ENCODE measurements around the gene KRT74.

KRT74 gene

GRCh38 chr12:52518574-52519386 is 54.9 kb downstream of the KRT74 start:
- WGBS = 89% methylated on average over 8 of the region's 8 CpGs
- no peak overlapping the region for H3K9ac ChIP-seq (ENCODE audit: low read depth, low read length)
- H3K4me1 ChIP-seq (ENCODE audit: insufficient read depth, low read length) = peaks cover 9% of the 10 kb centered on the region; the same call in 1 of the 2 replicates
- no peak overlapping the region for H3K27ac ChIP-seq (ENCODE audit: low read depth, low read length)
- H3K36me3 ChIP-seq (ENCODE audit: insufficient read depth, low read length) = no peaks in the 10 kb centered on the region
- no peak overlapping the region for H3K4me3 ChIP-seq (ENCODE audit: low read length)
- H3K9me3 ChIP-seq (ENCODE audit: insufficient read depth, low read depth, low read length) = no peaks in the 10 kb centered on the region
- H3K27me3 ChIP-seq (ENCODE audit: insufficient read depth, low read length) = no peaks in the 10 kb centered on the region

- H3K4me3 ChIP-seq (ENCODE audit: low read length) = no peak overlapping the region
- H3K9ac ChIP-seq (ENCODE audit: low read depth, low read length) = no peak overlapping the region
- no peaks in the 10 kb centered on the region for H3K36me3 ChIP-seq (ENCODE audit: insufficient read depth, low read length)
- H3K27ac ChIP-seq (ENCODE audit: low read depth, low read length) = no peak overlapping the region
- H3K9me3 ChIP-seq (ENCODE audit: insufficient read depth, low read depth, low read length) = no peaks in the 10 kb centered on the region
- no peaks in the 10 kb centered on the region for H3K27me3 ChIP-seq (ENCODE audit: insufficient read depth, low read length)
- H3K4me1 ChIP-seq (ENCODE audit: insufficient read depth, low read length) = peaks cover 9% of the 10 kb centered on the region; the same call in 1 of the 2 replicates
- WGBS = 92% methylated on average over 4 of the region's 5 CpGs
These were observed 55.8 kb downstream of the KRT74 start for GRCh38 chr12:52517888-52518287.

GRCh38 chr12:52517005-52517835 is 56.4 kb downstream of the KRT74 start:
- 97% methylated on average over 13 of the region's 14 CpGs for WGBS
- H3K4me1 ChIP-seq (ENCODE audit: insufficient read depth, low read length) = peaks cover 9% of the 10 kb centered on the region; the same call in 1 of the 2 replicates
- H3K9me3 ChIP-seq (ENCODE audit: insufficient read depth, low read depth, low read length) = no peaks in the 10 kb centered on the region
- no peak overlapping the region for H3K4me3 ChIP-seq (ENCODE audit: low read length)
- no peaks in the 10 kb centered on the region for H3K36me3 ChIP-seq (ENCODE audit: insufficient read depth, low read length)
- H3K27me3 ChIP-seq (ENCODE audit: insufficient read depth, low read length) = no peaks in the 10 kb centered on the region
- H3K27ac ChIP-seq (ENCODE audit: low read depth, low read length) = no peak overlapping the region
- no peak overlapping the region for H3K9ac ChIP-seq (ENCODE audit: low read depth, low read length)

DNA sequence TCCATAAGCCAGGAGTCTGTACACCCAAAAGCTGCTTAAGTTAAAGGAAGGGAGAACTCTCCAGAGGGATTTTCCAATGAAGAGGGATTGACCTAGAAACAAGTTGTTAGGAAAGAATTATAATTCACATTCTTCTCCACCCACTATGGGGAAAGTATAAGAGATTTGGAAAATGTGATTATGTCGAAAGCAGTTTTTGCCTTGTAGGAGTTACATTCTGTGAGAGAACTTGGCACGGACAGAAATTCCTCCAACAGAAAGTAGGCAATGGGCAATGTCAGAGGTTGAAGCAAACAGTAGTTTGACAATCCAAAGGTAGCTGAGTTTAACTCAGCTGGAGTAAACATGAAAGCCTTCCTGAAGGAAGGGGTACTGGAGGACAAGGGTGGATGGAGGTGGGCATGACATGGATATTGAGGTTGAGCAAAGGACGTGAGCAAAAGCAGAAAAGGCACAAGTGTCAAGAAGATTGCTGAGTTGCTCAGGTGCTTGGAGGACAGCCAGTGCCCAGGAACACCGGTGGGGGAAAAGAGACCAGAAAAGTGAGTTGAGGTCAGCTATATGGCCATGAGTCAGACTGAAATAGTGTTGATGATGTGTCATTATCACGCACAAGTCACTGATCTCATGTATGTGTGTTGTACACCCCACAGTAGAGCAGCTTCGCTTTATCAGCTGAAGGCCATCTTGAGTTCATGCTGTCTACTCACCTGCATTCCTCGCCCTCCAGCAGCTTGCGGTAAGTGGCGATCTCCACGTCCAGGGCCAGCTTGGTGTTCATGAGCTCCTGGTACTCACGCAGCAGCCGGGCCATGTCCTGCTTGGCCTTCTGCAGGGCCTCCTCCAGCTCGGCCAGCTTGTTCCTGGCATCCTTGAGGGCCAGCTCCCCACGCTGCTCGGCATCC is 57.5 kb downstream of the KRT74 start:
- H3K9me3 ChIP-seq (ENCODE audit: insufficient read depth, low read depth, low read length) = 0 out of 2 replicates have a peak, but pooled peaks cover 3% of the 10 kb centered on the region
- no peak overlapping the region for H3K4me3 ChIP-seq (ENCODE audit: low read length)
- no peaks in the 10 kb centered on the region for H3K36me3 ChIP-seq (ENCODE audit: insufficient read depth, low read length)
- H3K27me3 ChIP-seq (ENCODE audit: insufficient read depth, low read length) = no peaks in the 10 kb centered on the region
- no peak overlapping the region for H3K27ac ChIP-seq (ENCODE audit: low read depth, low read length)
- peaks cover 5% of the 10 kb centered on the region; the same call in 1 of the 2 replicates for H3K4me1 ChIP-seq (ENCODE audit: insufficient read depth, low read length)
- no peak overlapping the region for H3K9ac ChIP-seq (ENCODE audit: low read depth, low read length)
- WGBS = 95% methylated on average over 15 of the region's 15 CpGs
